ENCODE measurements around the gene TAS2R39. TPM values are rescaled to one million over a fixed set of nuclear protein-coding genes. Genes with fewer than 3 reads are reported as not detected.

TAS2R39 gene
- total RNA-seq, 1 experiment from 2014 or later: not detected

DNA sequence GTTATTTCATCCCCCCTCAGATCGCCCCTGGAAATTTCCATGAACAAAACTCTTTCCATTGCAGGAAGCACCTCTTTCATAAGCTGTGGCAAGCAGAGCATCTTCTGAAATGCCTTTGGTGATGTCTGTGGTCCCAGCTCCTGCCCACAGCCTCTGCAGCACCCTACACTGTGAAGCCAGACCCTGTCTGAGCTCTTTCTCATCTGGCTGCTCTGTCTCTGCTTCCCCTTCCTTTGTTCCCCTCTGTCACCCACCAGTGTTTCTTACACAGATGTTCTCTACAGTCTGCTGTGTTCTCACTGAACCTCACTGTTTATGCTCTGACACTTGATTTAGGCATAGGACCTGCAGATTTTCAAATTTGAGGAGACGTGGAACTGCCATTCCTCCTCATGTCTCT, 1.9 kb upstream of the TAS2R39 start:
- Histone ChIP-seq H3K9me2 (ENCODE audit: insufficient read depth) (no peaks in the 10 kb centered on the region), H3K4me1 (replicated peaks; ENCODE audit: insufficient read depth) (no peaks in the 10 kb centered on the region), H3K27me3 (ENCODE audit: insufficient read depth, low read depth) (no peaks in the 10 kb centered on the region), H3K9me3 (ENCODE audit: insufficient read depth, low read depth) (0 out of 2 replicates have a peak, but pooled peaks cover 6% of the 10 kb centered on the region), H3K36me3 (ENCODE audit: low read depth) (no peaks in the 10 kb centered on the region), H3F3A (ENCODE audit: insufficient read depth, low read depth) (no peaks in the 10 kb centered on the region), H3K4me2 (no peak overlapping the region), H4K20me1 (ENCODE audit: insufficient read depth) (no peaks in the 10 kb centered on the region), H3K79me2 (ENCODE audit: low read depth) (no peaks in the 10 kb centered on the region), H3K4me3 (no peak overlapping the region), H2AFZ (no peak overlapping the region), H3K27ac (no peak overlapping the region)
- DNase-seq: no peak
- no TSS peak for BruUV-seq (replicated peaks)
- no peak for TF ChIP-seq EZH2 (IDR thresholded peaks at IDR 0.05; ENCODE audit: low read depth)
- TF ChIP-seq, protein P1, sequence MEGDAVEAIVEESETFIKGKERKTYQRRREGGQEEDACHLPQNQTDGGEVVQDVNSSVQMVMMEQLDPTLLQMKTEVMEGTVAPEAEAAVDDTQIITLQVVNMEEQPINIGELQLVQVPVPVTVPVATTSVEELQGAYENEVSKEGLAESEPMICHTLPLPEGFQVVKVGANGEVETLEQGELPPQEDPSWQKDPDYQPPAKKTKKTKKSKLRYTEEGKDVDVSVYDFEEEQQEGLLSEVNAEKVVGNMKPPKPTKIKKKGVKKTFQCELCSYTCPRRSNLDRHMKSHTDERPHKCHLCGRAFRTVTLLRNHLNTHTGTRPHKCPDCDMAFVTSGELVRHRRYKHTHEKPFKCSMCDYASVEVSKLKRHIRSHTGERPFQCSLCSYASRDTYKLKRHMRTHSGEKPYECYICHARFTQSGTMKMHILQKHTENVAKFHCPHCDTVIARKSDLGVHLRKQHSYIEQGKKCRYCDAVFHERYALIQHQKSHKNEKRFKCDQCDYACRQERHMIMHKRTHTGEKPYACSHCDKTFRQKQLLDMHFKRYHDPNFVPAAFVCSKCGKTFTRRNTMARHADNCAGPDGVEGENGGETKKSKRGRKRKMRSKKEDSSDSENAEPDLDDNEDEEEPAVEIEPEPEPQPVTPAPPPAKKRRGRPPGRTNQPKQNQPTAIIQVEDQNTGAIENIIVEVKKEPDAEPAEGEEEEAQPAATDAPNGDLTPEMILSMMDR (conservative IDR thresholded peaks at IDR 0.05): no peak
- CTCF ChIA-PET: no interaction called here
- intact Hi-C loops (cut with micrococcal nuclease; ENCODE audit: unreplicated experiment): no loop called here
- POLR2A ChIA-PET (ENCODE audit: unreplicated experiment): no interaction called here

DNA sequence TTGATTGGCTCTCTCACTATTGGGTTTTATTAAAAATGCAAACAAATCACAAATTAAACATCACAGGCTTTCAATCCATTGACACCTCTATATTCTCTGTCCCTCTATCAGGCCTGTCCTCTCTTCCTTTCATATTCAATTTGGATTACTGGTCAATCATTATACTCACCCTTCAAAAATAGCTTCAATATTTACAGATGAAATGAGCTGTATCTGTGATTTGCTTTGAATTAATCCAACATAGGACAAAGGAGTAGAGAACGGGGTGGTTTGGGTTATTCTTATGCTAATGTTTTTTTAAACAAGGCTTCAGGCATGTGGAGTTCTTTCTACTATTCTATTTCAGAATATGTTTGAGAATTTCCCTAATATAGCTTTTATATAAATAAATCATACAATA, 2.3 kb downstream of the TAS2R39 start:
- no peak for DNase-seq
- BruUV-seq (replicated peaks): no TSS peak
- H3K36me3 ChIP-seq (ENCODE audit: low read depth): no peaks in the 10 kb centered on the region
- no peaks in the 10 kb centered on the region for H3K9me2 ChIP-seq (ENCODE audit: insufficient read depth)
- H3K27me3 ChIP-seq (ENCODE audit: insufficient read depth, low read depth): no peaks in the 10 kb centered on the region
- H3K9me3 ChIP-seq (ENCODE audit: insufficient read depth, low read depth): no peaks in the 10 kb centered on the region
- no peak overlapping the region for H3K27ac ChIP-seq
- H3K4me2 ChIP-seq: no peak overlapping the region
- H3F3A ChIP-seq (ENCODE audit: insufficient read depth, low read depth): no peaks in the 10 kb centered on the region
- H4K20me1 ChIP-seq (ENCODE audit: insufficient read depth): no peaks in the 10 kb centered on the region
- no peak overlapping the region for H2AFZ ChIP-seq
- no peaks in the 10 kb centered on the region for H3K4me1 ChIP-seq (replicated peaks; ENCODE audit: insufficient read depth)
- H3K4me3 ChIP-seq: no peak overlapping the region
- ChIA-PET POLR2A (ENCODE audit: unreplicated experiment) (no interaction called here), CTCF (interaction anchor here (0.5 kb wide), 1 partner anchor 243 kb away, joined by 3 read pairs; no protein-coding TSS in a partner anchor)
- TF ChIP-seq, protein P1 (conservative IDR thresholded peaks at IDR 0.05): no peak
- no peak for TF ChIP-seq EZH2 (IDR thresholded peaks at IDR 0.05; ENCODE audit: low read depth)
- H3K79me2 ChIP-seq (ENCODE audit: low read depth): no peaks in the 10 kb centered on the region
- intact Hi-C loops (cut with micrococcal nuclease; ENCODE audit: unreplicated experiment): no loop called here

DNA sequence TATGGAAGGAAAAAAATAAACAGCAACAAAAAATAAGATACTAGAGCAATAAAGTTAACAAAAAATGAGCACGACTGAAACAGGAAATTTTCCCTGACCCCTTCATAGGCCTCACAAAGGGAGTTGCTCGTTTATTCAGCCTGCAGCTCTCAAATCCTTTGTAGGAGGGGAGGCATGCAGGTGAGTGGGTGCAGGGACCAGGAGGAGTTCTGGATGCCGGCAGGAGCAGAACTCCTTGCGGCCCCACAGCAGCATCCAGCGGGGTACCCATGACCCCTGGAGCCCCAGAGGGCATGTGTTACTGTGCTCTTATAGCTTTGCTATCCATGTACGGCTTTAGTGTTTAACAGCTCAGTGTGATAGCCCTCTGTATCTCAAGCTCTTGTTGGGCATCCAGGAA, 5.8 kb downstream of the TAS2R39 start:
- CTCF ChIA-PET: interaction anchor here (0.6 kb wide), 1 partner anchor 16 kb away, joined by 3 read pairs; no protein-coding TSS in a partner anchor
- no peaks in the 10 kb centered on the region for H3K79me2 ChIP-seq (ENCODE audit: low read depth)
- no peak for DNase-seq
- no peak overlapping the region for H3K4me2 ChIP-seq
- H3K9me2 ChIP-seq (ENCODE audit: insufficient read depth): no peaks in the 10 kb centered on the region
- no peaks in the 10 kb centered on the region for H3K4me1 ChIP-seq (replicated peaks; ENCODE audit: insufficient read depth)
- POLR2A ChIA-PET (ENCODE audit: unreplicated experiment): no interaction called here
- H3F3A ChIP-seq (ENCODE audit: insufficient read depth, low read depth): no peaks in the 10 kb centered on the region
- H3K9me3 ChIP-seq (ENCODE audit: insufficient read depth, low read depth): no peaks in the 10 kb centered on the region
- H4K20me1 ChIP-seq (ENCODE audit: insufficient read depth): no peaks in the 10 kb centered on the region
- BruUV-seq (replicated peaks): no TSS peak
- no peak overlapping the region for H2AFZ ChIP-seq
- H3K27me3 ChIP-seq (ENCODE audit: insufficient read depth, low read depth): no peaks in the 10 kb centered on the region
- intact Hi-C loops (cut with micrococcal nuclease; ENCODE audit: unreplicated experiment): no loop called here
- H3K27ac ChIP-seq: no peak overlapping the region
- no peak for TF ChIP-seq EZH2 (IDR thresholded peaks at IDR 0.05; ENCODE audit: low read depth)
- TF ChIP-seq, protein P1 (conservative IDR thresholded peaks at IDR 0.05): no peak
- H3K4me3 ChIP-seq: no peak overlapping the region
- no peaks in the 10 kb centered on the region for H3K36me3 ChIP-seq (ENCODE audit: low read depth)

Data from PC-9 (cell line).